Common myeloid progenitor, CD34-positive (primary cell): ENCODE data around the gene ATP12A.

Experiments used
- CTCF ChIA-PET: fragments of 350-600 bp; sonication (Branson Sonifier 250); formaldehyde crosslinking; loops from one replicate; lab custom pipeline; 2021; ENCODE audit warnings: antibody characterized with exemption; lab: Charles Lee
- POLR2A ChIA-PET: fragments of 350-600 bp; sonication (Branson Sonifier 250); formaldehyde crosslinking; loops from one replicate; lab custom pipeline; 2021; ENCODE audit warnings: antibody characterized with exemption; lab: Charles Lee
- DNase-seq, 3 donors: peaks; one replicate each; pipeline versions ENCODE4 v3.0.0 to v3.0.0-alpha.2; 2013
- H3K27ac ChIP-seq, 2 experiments: 1 replicate in 1 of 2; 2 replicates in 1 of 2; pipeline ENCODE4 v1.7.0; 2013; ENCODE audit warnings: inconsistent platforms in 2 of 2, low read length in 2 of 2, mild to moderate bottlenecking in 2 of 2, low read depth in 1 of 2, moderate library complexity in 1 of 2; ENCODE audit not compliant: severe bottlenecking in 2 of 2, insufficient read depth in 1 of 2, poor library complexity in 1 of 2
- H3K27me3 ChIP-seq, 5 experiments: replicated peaks in 2 of 5; 1 replicate in 3 of 5; 2 replicates in 2 of 5; pipeline versions ENCODE4 v1.6.1 to v1.7.0; 2013; ENCODE audit warnings: low read length in 4 of 5, mild to moderate bottlenecking in 2 of 5, moderate library complexity in 2 of 5, inconsistent platforms in 1 of 5; ENCODE audit not compliant: insufficient read depth in 5 of 5, control insufficient read depth in 4 of 5
- H3K36me3 ChIP-seq, 4 experiments: 1 replicate in 2 of 4; 2 replicates in 2 of 4; pipeline versions ENCODE4 v1.6.1 to v1.7.0; 2013; ENCODE audit warnings: low read length in 3 of 4, control low read depth in 1 of 4, mild to moderate bottlenecking in 1 of 4; ENCODE audit not compliant: control insufficient read depth in 4 of 4, insufficient read depth in 4 of 4
- H3K4me1 ChIP-seq, 4 experiments: 1 replicate in 3 of 4; 2 replicates in 1 of 4; pipeline versions ENCODE4 v1.6.1 to v1.7.1; 2013; ENCODE audit warnings: low read length in 3 of 4, mild to moderate bottlenecking in 3 of 4, control low read depth in 1 of 4, inconsistent platforms in 1 of 4, moderate library complexity in 1 of 4; ENCODE audit not compliant: control insufficient read depth in 4 of 4, insufficient read depth in 4 of 4; ENCODE audit errors: control extremely low read depth in 1 of 4
- H3K4me3 ChIP-seq, 7 experiments: 1 replicate in 4 of 7; 2 replicates in 3 of 7; pipeline versions ENCODE4 v1.5.1 to v1.7.0; 2013; ENCODE audit warnings: mild to moderate bottlenecking in 7 of 7, low read length in 6 of 7, moderate library complexity in 6 of 7, inconsistent platforms in 2 of 7, low read depth in 2 of 7, control low read depth in 1 of 7; ENCODE audit not compliant: insufficient read depth in 4 of 7, control insufficient read depth in 1 of 7; ENCODE audit errors: extremely low read depth in 1 of 7
- H3K9me3 ChIP-seq, 5 experiments: 1 replicate in 4 of 5; 2 replicates in 1 of 5; pipeline versions ENCODE4 v1.6.1 to v1.7.1; 2013; ENCODE audit warnings: low read length in 4 of 5, mild to moderate bottlenecking in 2 of 5, inconsistent platforms in 1 of 5, low read depth in 1 of 5, moderate library complexity in 1 of 5; ENCODE audit not compliant: control insufficient read depth in 4 of 5, insufficient read depth in 2 of 5; ENCODE audit errors: control extremely low read depth in 1 of 5
- WGBS: methylation state at CpG from one replicate; pipeline ENCODE4 v1.1.5; 2013; ENCODE audit not compliant: insufficient coverage; 5-methylcytosine and 5-hydroxymethylcytosine counted together

The ATP12A gene

GRCh38 chr13:24684600-24684998 is 4.4 kb downstream of the ATP12A start:
- POLR2A ChIA-PET, result no interaction called here
- DNase-seq, result peak; percentile 22 to 47 (median 44)

GRCh38 chr13:24685314-24685713 is 5.1 kb downstream of the ATP12A start:
- peaks cover 4 to 30% (median 22%) of the 10 kb centered on the region in 4 experiments for H3K4me1 ChIP-seq
- WGBS, result 96% methylated on average over 3 of the region's 6 CpGs
- H3K36me3 ChIP-seq, result no peaks in the 10 kb centered on the region
- H3K4me3 ChIP-seq, result no peak overlapping the region
- peaks cover 0 to 17% (median 10%) of the 10 kb centered on the region in 5 experiments for H3K27me3 ChIP-seq
- ChIA-PET POLR2A (no interaction called here), CTCF (interaction anchor here (0.8 to 10.9 kb wide), 15 partner anchors 8 to 311 kb away, joined by 3 to 169 read pairs (median 5); no protein-coding TSS in a partner anchor)
- H3K27ac ChIP-seq, result no peak overlapping the region
- no peak for DNase-seq
- no peaks in the 10 kb centered on the region for H3K9me3 ChIP-seq

More at GRCh38 chr13:24684600-24684998, 4.4 kb downstream of the ATP12A start:
- Histone ChIP-seq H3K36me3 (no peaks in the 10 kb centered on the region), H3K9me3 (no peaks in the 10 kb centered on the region), H3K4me1 (peaks cover 4 to 37% (median 29%) of the 10 kb centered on the region in 4 experiments), H3K4me3 (peak overlapping the region in 1 of 7 experiments; percentile 20), H3K27ac (no peak overlapping the region), H3K27me3 (peaks cover 0 to 25% (median 14%) of the 10 kb centered on the region in 5 experiments)
- CTCF ChIA-PET, result interaction anchor here (0.8 to 10.9 kb wide), 16 partner anchors 9 to 311 kb away, joined by 3 to 169 read pairs (median 5); no protein-coding TSS in a partner anchor
- 10% methylated on average over 4 of the region's 4 CpGs for WGBS

GRCh38 chr13:24687611-24688010 is 7.4 kb downstream of the ATP12A start:
- 98% methylated on average over 6 of the region's 7 CpGs for WGBS
- Histone ChIP-seq H3K27me3 (peaks cover 0 to 12% (median 2%) of the 10 kb centered on the region in 5 experiments), H3K9me3 (no peaks in the 10 kb centered on the region), H3K27ac (no peak overlapping the region), H3K4me3 (no peak overlapping the region), H3K36me3 (no peaks in the 10 kb centered on the region), H3K4me1 (peaks cover 4 to 21% (median 14%) of the 10 kb centered on the region in 4 experiments)
- CTCF ChIA-PET, result interaction anchor here (0.8 to 10.9 kb wide), 4 partner anchors 11 to 37 kb away, joined by 4 to 169 read pairs (median 48); no protein-coding TSS in a partner anchor
- DNase-seq, result no peak
- POLR2A ChIA-PET, result no interaction called here

GRCh38 chr13:24688111-24688510 is 7.9 kb downstream of the ATP12A start:
- H3K4me1 ChIP-seq, result peaks cover 4 to 21% (median 14%) of the 10 kb centered on the region in 4 experiments
- H3K9me3 ChIP-seq, result no peaks in the 10 kb centered on the region
- ChIA-PET CTCF (interaction anchor here (1.0 to 10.9 kb wide), 4 partner anchors 15 to 36 kb away, joined by 4 to 169 read pairs (median 48); no protein-coding TSS in a partner anchor), POLR2A (no interaction called here)
- WGBS, result 93% methylated on average over 5 of the region's 10 CpGs
- no peak overlapping the region for H3K27ac ChIP-seq
- no peak for DNase-seq
- H3K4me3 ChIP-seq, result no peak overlapping the region
- H3K27me3 ChIP-seq, result peaks cover 0 to 16% (median 4%) of the 10 kb centered on the region in 5 experiments
- H3K36me3 ChIP-seq, result no peaks in the 10 kb centered on the region

GRCh38 chr13:24688950-24689349 is 8.7 kb downstream of the ATP12A start:
- Histone ChIP-seq H3K4me1 (peaks cover 4 to 21% (median 14%) of the 10 kb centered on the region in 4 experiments), H3K27ac (no peak overlapping the region), H3K36me3 (no peaks in the 10 kb centered on the region), H3K4me3 (no peak overlapping the region), H3K27me3 (peaks cover 0 to 22% (median 8%) of the 10 kb centered on the region in 5 experiments), H3K9me3 (no peaks in the 10 kb centered on the region)
- 84% methylated on average over 10 of the region's 11 CpGs for WGBS
- POLR2A ChIA-PET, result no interaction called here
- CTCF ChIA-PET, result interaction anchor here (1.5 to 10.9 kb wide), 3 partner anchors 16 to 35 kb away, joined by 5 to 169 read pairs (median 90); no protein-coding TSS in a partner anchor
- no peak for DNase-seq

- POLR2A ChIA-PET, result no interaction called here
- no peaks in the 10 kb centered on the region for H3K9me3 ChIP-seq
- DNase-seq, result no peak
- H3K36me3 ChIP-seq, result no peaks in the 10 kb centered on the region
- no peak overlapping the region for H3K27ac ChIP-seq
- H3K27me3 ChIP-seq, result peaks cover 0 to 22% (median 8%) of the 10 kb centered on the region in 5 experiments
- H3K4me3 ChIP-seq, result no peak overlapping the region
- peaks cover 0 to 8% (median 3%) of the 10 kb centered on the region in 4 experiments for H3K4me1 ChIP-seq
- CTCF ChIA-PET, result interaction anchor here (1.0 to 10.9 kb wide), 9 partner anchors 8 to 79 kb away, joined by 3 to 169 read pairs (median 6); no protein-coding TSS in a partner anchor
- 82% methylated on average over 5 of the region's 5 CpGs for WGBS
These were observed 11.2 kb downstream of the ATP12A start for GRCh38 chr13:24691381-24691780.

- POLR2A ChIA-PET, result no interaction called here
- WGBS, result 85% methylated on average over 4 of the region's 4 CpGs
- Histone ChIP-seq H3K27me3 (peaks cover 0 to 22% (median 8%) of the 10 kb centered on the region in 5 experiments), H3K9me3 (no peaks in the 10 kb centered on the region), H3K4me1 (peaks cover 0 to 8% (median 3%) of the 10 kb centered on the region in 4 experiments), H3K27ac (no peak overlapping the region), H3K4me3 (no peak overlapping the region), H3K36me3 (no peaks in the 10 kb centered on the region)
- CTCF ChIA-PET, result interaction anchor here (1.1 to 10.9 kb wide), 11 partner anchors 8 to 125 kb away, joined by 3 to 169 read pairs (median 6); no protein-coding TSS in a partner anchor
- no peak for DNase-seq
These were observed 12.4 kb downstream of the ATP12A start for GRCh38 chr13:24692561-24692960.
